Measurements from ENCODE around the gene RRP12. TPM values are rescaled to one million over a fixed set of nuclear protein-coding genes. Genes with fewer than 3 reads are reported as not detected.

RRP12 gene
- total and polyA plus RNA-seq, 2 donors (not counting 3 experiments of a cell fraction or from before 2014, with no cell fraction given), result 13.6 to 35.8 TPM

- ChIA-PET POLR2A (no interaction called here), CTCF (no interaction called here)
- no peaks in the 10 kb centered on the region for H3K27me3 ChIP-seq (ENCODE audit: control insufficient read depth in 2 of 2, insufficient read depth in 2 of 2, low read length in 2 of 2)
- H3K9me3 ChIP-seq (replicated peaks; ENCODE audit: control insufficient read depth, insufficient read depth, low read length), result no peaks in the 10 kb centered on the region
- no peak overlapping the region for H2AFZ ChIP-seq (ENCODE audit: low read depth, low read length)
- no peak overlapping the region for H3K4me2 ChIP-seq (ENCODE audit: insufficient read depth, low read length)
- H3K4me1 ChIP-seq (ENCODE audit: control insufficient read depth, extremely low read depth, insufficient read depth, low read length), result no peaks in the 10 kb centered on the region
- TF ChIP-seq POLR2A (IDR thresholded peaks at IDR 0.05; ENCODE audit: low read depth, low read length), result no peak
- no peak for TF ChIP-seq JUN (IDR thresholded peaks at IDR 0.05; ENCODE audit: borderline replicate concordance, insufficient read depth, insufficient read length, low read depth)
- TF ChIP-seq MYC (IDR thresholded peaks at IDR 0.05; ENCODE audit: low read depth, low read length), result no peak
- no peak for TF ChIP-seq GATA2 (IDR thresholded peaks at IDR 0.05; ENCODE audit: insufficient read depth, insufficient read length, low read depth, low read length)
- no peak for TF ChIP-seq FOS (IDR thresholded peaks at IDR 0.05; ENCODE audit: borderline replicate concordance, insufficient read depth, low read length)
- no peak for TF ChIP-seq POLR2AphosphoS5 (IDR thresholded peaks at IDR 0.05; ENCODE audit: insufficient read depth, low read depth, low read length)
- TF ChIP-seq EZH2 (IDR thresholded peaks at IDR 0.05; ENCODE audit: borderline replicate concordance, low read depth, low read length, severe bottlenecking), result no peak
- no peak for TF ChIP-seq CTCF (IDR thresholded peaks at IDR 0.05; ENCODE audit: extremely low read depth in 1 of 2, insufficient read depth in 1 of 2, low read depth in 1 of 2, low read length in 2 of 2)
- no peak for TF ChIP-seq MAX (IDR thresholded peaks at IDR 0.05; ENCODE audit: insufficient read depth, insufficient read length)
- H3K4me3 ChIP-seq (replicated peaks in 1 of 3; ENCODE audit: insufficient read depth in 1 of 3, low read depth in 1 of 3, low read length in 3 of 3), result no peak overlapping the region
- peaks cover 4 to 14% of the 10 kb centered on the region in 2 experiments for H3K36me3 ChIP-seq (ENCODE audit: control insufficient read depth in 2 of 2, extremely low read depth in 1 of 2, insufficient read depth in 2 of 2, low read length in 2 of 2)
- BruUV-seq (replicated peaks), result no TSS peak
- no peaks in the 10 kb centered on the region for H4K20me1 ChIP-seq (replicated peaks; ENCODE audit: control insufficient read depth, extremely low read depth, insufficient read depth, low read length)
- intact Hi-C loops (cut with micrococcal nuclease), result no loop called here
- no peak overlapping the region for H3K9ac ChIP-seq (replicated peaks; ENCODE audit: extremely low read depth, insufficient read depth, low read length)
- no peak overlapping the region for H3K27ac ChIP-seq (ENCODE audit: insufficient read depth, low read depth, low read length)
- DNase-seq (ENCODE audit: low read depth, low spot score), result no peak
- FAIRE-seq, result no peak
- H3K9me1 ChIP-seq (replicated peaks; ENCODE audit: control insufficient read depth, extremely low read depth, insufficient read depth, low read length), result no peaks in the 10 kb centered on the region
- dilution Hi-C loops (cut with MboI; ENCODE audit: extremely low pct_ligation_motif_present, low sequenced_read_pairs), result no loop called here
- no peaks in the 10 kb centered on the region for H3K79me2 ChIP-seq (ENCODE audit: control insufficient read depth, insufficient read depth, low read length)
Observed at GRCh38 chr10:97381626-97382025, 19.5 kb downstream of the RRP12 start.

Data from endothelial cell of umbilical vein (primary cell).